Endothelial cell of umbilical vein (primary cell): ENCODE measurements around the gene TRAK1. TPM values are rescaled to one million over a fixed set of nuclear protein-coding genes. Genes with fewer than 3 reads are reported as not detected.

Experiments used
- BruUV-seq: library from RNA; stranded (reverse); fragments of 400-500 nt; replicated peaks from 2 replicates; lab custom pipeline; 2021; lab: Mats Ljungman, UMichigan
- CTCF ChIA-PET: fragments of 300-600, 350-600 bp; sonication (Branson Sonifier 250); formaldehyde crosslinking; loops from one replicate; lab custom pipeline; 2021; ENCODE audit warnings: antibody characterized with exemption, inconsistent platforms; lab: Charles Lee
- POLR2A ChIA-PET: fragments of 300-600, 350-600 bp; sonication (Branson Sonifier 250); formaldehyde crosslinking; loops from one replicate; lab custom pipeline; 2021; ENCODE audit warnings: antibody characterized with exemption, inconsistent platforms; lab: Charles Lee
- DNase-seq: peaks from one replicate; pipeline ENCODE4 v3.0.0-alpha.2; 2011; ENCODE audit warnings: low read depth, low spot score
- FAIRE-seq: peaks from 2 replicates; lab custom pipeline; 2011; peaks lifted over from hg19 to GRCh38; lab: Jason Lieb, UNC
- H2AFZ ChIP-seq: 2 replicates; pipeline ENCODE4 v1.6.0; 2012; ENCODE audit warnings: low read depth, low read length, control low read depth, inconsistent platforms
- H3K27ac ChIP-seq: 2 replicates; pipeline ENCODE4 v1.5.1; 2011; ENCODE audit warnings: low read depth, mild to moderate bottlenecking, control low read depth, low read length, moderate library complexity; ENCODE audit not compliant: insufficient read depth
- H3K27me3 ChIP-seq, 2 experiments: 2 replicates each; pipeline versions ENCODE4 v1.6.0 to v1.6.1; 2011; ENCODE audit warnings: low read length in 2 of 2, mixed read lengths in 1 of 2; ENCODE audit not compliant: control insufficient read depth in 2 of 2, insufficient read depth in 2 of 2
- H3K36me3 ChIP-seq, 2 experiments: 2 replicates in 1 of 2; 3 replicates in 1 of 2; pipeline ENCODE4 v1.5.1; 2011; ENCODE audit warnings: low read length in 2 of 2, mild to moderate bottlenecking in 1 of 2, moderate library complexity in 1 of 2; ENCODE audit not compliant: control insufficient read depth in 2 of 2, insufficient read depth in 2 of 2; ENCODE audit errors: extremely low read depth in 1 of 2
- H3K4me1 ChIP-seq: 3 replicates; pipeline ENCODE4 v1.5.1; 2011; ENCODE audit warnings: mild to moderate bottlenecking, low read length; ENCODE audit not compliant: control insufficient read depth, insufficient read depth; ENCODE audit errors: extremely low read depth
- H3K4me2 ChIP-seq: 2 replicates; pipeline ENCODE4 v1.6.1; 2011; ENCODE audit warnings: low read length, control low read depth, mixed read lengths; ENCODE audit not compliant: insufficient read depth
- H3K4me3 ChIP-seq, 3 experiments: fragments of 200-600 bp in 1 of 3; sonication (generic), shearing (Covaris generic) in 1 of 3; replicated peaks in 1 of 3; 2 replicates each; pipeline ENCODE4 v1.5.1; 2011 to 2016; ENCODE audit warnings: control low read depth in 3 of 3, low read length in 3 of 3, mild to moderate bottlenecking in 2 of 3, inconsistent platforms in 1 of 3, low read depth in 1 of 3, moderate library complexity in 1 of 3; ENCODE audit not compliant: insufficient read depth in 1 of 3
- H3K79me2 ChIP-seq: 2 replicates; pipeline ENCODE4 v1.6.0; 2012; ENCODE audit warnings: low read length, inconsistent platforms; ENCODE audit not compliant: control insufficient read depth, insufficient read depth
- H3K9ac ChIP-seq: replicated peaks from 2 replicates; pipeline ENCODE3; 2011; ENCODE audit warnings: low read length, control low read depth; ENCODE audit not compliant: insufficient read depth; ENCODE audit errors: extremely low read depth
- H3K9me1 ChIP-seq: replicated peaks from 3 replicates; pipeline ENCODE4 v1.6.0; 2011; ENCODE audit warnings: mild to moderate bottlenecking, low read length; ENCODE audit not compliant: control insufficient read depth, insufficient read depth; ENCODE audit errors: extremely low read depth
- H3K9me3 ChIP-seq: replicated peaks from 2 replicates; pipeline ENCODE4 v1.5.1; 2012; ENCODE audit warnings: low read length, inconsistent platforms; ENCODE audit not compliant: control insufficient read depth, insufficient read depth
- H4K20me1 ChIP-seq: replicated peaks from 2 replicates; pipeline ENCODE3; 2011; ENCODE audit warnings: mild to moderate bottlenecking, low read length; ENCODE audit not compliant: control insufficient read depth, insufficient read depth; ENCODE audit errors: extremely low read depth
- CTCF ChIP-seq, 2 donors: IDR thresholded peaks; 1 replicate in 1 of 2; 2 replicates in 1 of 2; pipeline ENCODE4 v1.5.1; 2011; ENCODE audit warnings: low read length in 2 of 2, mild to moderate bottlenecking in 2 of 2, moderate library complexity in 2 of 2, control low read depth in 1 of 2, inconsistent platforms in 1 of 2, low read depth in 1 of 2; ENCODE audit not compliant: insufficient read depth in 1 of 2; ENCODE audit errors: extremely low read depth in 1 of 2
- EZH2 ChIP-seq: IDR thresholded peaks from 2 replicates; pipeline ENCODE4 v1.6.1; 2012; ENCODE audit warnings: borderline replicate concordance, low read depth, mild to moderate bottlenecking, moderate library complexity, low read length, inconsistent platforms; ENCODE audit not compliant: severe bottlenecking
- FOS ChIP-seq: IDR thresholded peaks from 2 replicates; pipeline ENCODE4 v1.6.1; 2011; ENCODE audit warnings: mild to moderate bottlenecking, low read length, moderate library complexity, borderline replicate concordance; ENCODE audit not compliant: insufficient read depth
- GATA2 ChIP-seq: IDR thresholded peaks from 2 replicates; pipeline ENCODE4 v1.7.0; 2011; ENCODE audit warnings: low read depth, mild to moderate bottlenecking, moderate library complexity, mixed read lengths, low read length; ENCODE audit not compliant: insufficient read length, insufficient read depth
- JUN ChIP-seq: IDR thresholded peaks from 2 replicates; pipeline ENCODE4 v1.6.1; 2011; ENCODE audit warnings: borderline replicate concordance, low read depth; ENCODE audit not compliant: insufficient read length, insufficient read depth
- MAX ChIP-seq: IDR thresholded peaks from 2 replicates; pipeline ENCODE4 v1.6.1; 2011; ENCODE audit not compliant: insufficient read depth, insufficient read length
- MYC ChIP-seq: IDR thresholded peaks from one replicate; pipeline ENCODE4 v1.6.1; 2011; ENCODE audit warnings: mild to moderate bottlenecking, low read depth, low read length
- POLR2A ChIP-seq: IDR thresholded peaks from 2 replicates; pipeline ENCODE4 v1.6.1; 2012; ENCODE audit warnings: low read depth, mild to moderate bottlenecking, control low read depth, low read length
- POLR2AphosphoS5 ChIP-seq: IDR thresholded peaks from 2 replicates; pipeline ENCODE4 v1.6.1; 2012; ENCODE audit warnings: low read depth, mild to moderate bottlenecking, control low read depth, low read length, moderate library complexity; ENCODE audit not compliant: insufficient read depth
- dilution Hi-C: fragments of 300-500 bp; cut with MboI; formaldehyde crosslinking; loops from one replicate; pipeline ENCODE4 v1.15.0; 2019; ENCODE audit warnings: low sequenced_read_pairs; ENCODE audit not compliant: extremely low pct_ligation_motif_present
- intact Hi-C: fragments of 100-400 bp; cut with micrococcal nuclease; formaldehyde crosslinking; loops from one replicate; pipeline ENCODE4 v1.10.0; 2022
- polyA plus RNA-seq, 4 experiments: library from polyadenylated mRNA; depleted of rRNA in 3 of 4; stranded (reverse) in 3 of 4; unstranded in 1 of 4; fragments of >200 nt; gene quantifications; 2 replicates each; pipeline versions ENCODE4 v1.2.1 to v1.2.3, GENCODE V29; 2011 to 2012; ENCODE audit warnings: missing spikeins in 1 of 4
- total RNA-seq: library from RNA; stranded (reverse); gene quantifications from 2 replicates; pipeline ENCODE4 v1.2.3, GENCODE V29; 2021

Gene TRAK1
- total and polyA plus RNA-seq, 2 donors (not counting 3 experiments of a cell fraction or from before 2014, with no cell fraction given), result 38.5 to 59.6 TPM

- no peak overlapping the region for H3K4me2 ChIP-seq
- no peaks in the 10 kb centered on the region for H3K9me1 ChIP-seq
- H3K27ac ChIP-seq, result no peak overlapping the region
- ChIA-PET CTCF (interaction anchor here (1.4 to 1.9 kb wide), 2 partner anchors 24 kb away, joined by 5 to 7 read pairs; no protein-coding TSS in a partner anchor), POLR2A (no interaction called here)
- H3K79me2 ChIP-seq, result peaks cover 52% of the 10 kb centered on the region
- H3K36me3 ChIP-seq, result no peaks in the 10 kb centered on the region
- H3K27me3 ChIP-seq, result no peaks in the 10 kb centered on the region
- intact Hi-C loops (no loop called here), dilution Hi-C loops (no loop called here)
- no peak overlapping the region for H3K4me3 ChIP-seq
- H3K4me1 ChIP-seq, result peaks cover 5% of the 10 kb centered on the region
- peaks cover 3% of the 10 kb centered on the region for H4K20me1 ChIP-seq
- TF ChIP-seq CTCF (IDR thresholded peaks at IDR 0.05; ENCODE audit: extremely low read depth in 1 of 2, insufficient read depth in 1 of 2, low read depth in 1 of 2, low read length in 2 of 2), result no peak
- TF ChIP-seq JUN, result no peak
- no peak for TF ChIP-seq POLR2AphosphoS5
- no peak for TF ChIP-seq GATA2
- TF ChIP-seq FOS, result no peak
- no peak for TF ChIP-seq MYC
- no peak for TF ChIP-seq POLR2A
- TF ChIP-seq EZH2, result no peak
- no peak for TF ChIP-seq MAX
- H3K9me3 ChIP-seq, result no peaks in the 10 kb centered on the region
- H3K9ac ChIP-seq, result no peak overlapping the region
- DNase-seq (no peak), FAIRE-seq (no peak)
- no TSS peak for BruUV-seq
- no peak overlapping the region for H2AFZ ChIP-seq
Measured at GRCh38 chr3:42166662-42167300, 75.6 kb downstream of the TRAK1 start.
